HG03175 (cell line): ENCODE results near the gene MTUS2.
A peak's percentile ranks its signal among the peaks of the same experiment; 100 is the strongest.
"Not testable (repeated sequence)": the region's sequence is repeated elsewhere in the genome, so short reads cannot be mapped to it uniquely, and the experiment has no call there.

Experiments used
- ATAC-seq: cut with Tn5 transposase; IDR thresholded peaks from one replicate; pipeline ENCODE4 v1.9.1; 2021; ENCODE audit warnings: mild to moderate bottlenecking, moderate library complexity; ENCODE audit not compliant: unreplicated experiment

The MTUS2 gene

GRCh38 chr13:29294821-29295220, 474.7 kb downstream of the MTUS2 start:
- no peak for ATAC-seq

- ATAC-seq = no peak
Measured at GRCh38 chr13:29301027-29301426, 480.9 kb downstream of the MTUS2 start.

GRCh38 chr13:29304148-29304547, 484.0 kb downstream of the MTUS2 start:
- no peak for ATAC-seq

- no peak for ATAC-seq
Measured at GRCh38 chr13:29310806-29311205, 490.7 kb downstream of the MTUS2 start.

GRCh38 chr13:29315847-29316246, 495.7 kb downstream of the MTUS2 start:
- no peak for ATAC-seq

GRCh38 chr13:29317828-29318227, 497.7 kb downstream of the MTUS2 start:
- ATAC-seq = no peak

GRCh38 chr13:29318741-29319140, 498.6 kb downstream of the MTUS2 start:
- no peak for ATAC-seq

- no peak for ATAC-seq
Measured at GRCh38 chr13:29319451-29319850, 499.3 kb downstream of the MTUS2 start.

- no peak for ATAC-seq
Measured at GRCh38 chr13:29323954-29324353, 503.8 kb downstream of the MTUS2 start.

- ATAC-seq = no peak
Measured at GRCh38 chr13:29324601-29325000, 504.5 kb downstream of the MTUS2 start.

- no peak for ATAC-seq
Measured at GRCh38 chr13:29328501-29328900, 508.4 kb downstream of the MTUS2 start.

GRCh38 chr13:29336356-29336755, 516.2 kb downstream of the MTUS2 start:
- ATAC-seq = no peak

GRCh38 chr13:29339386-29340272, 519.5 kb downstream of the MTUS2 start:
- ATAC-seq = no peak

GRCh38 chr13:29345860-29346582, 525.9 kb downstream of the MTUS2 start:
- ATAC-seq = not testable (repeated sequence)

GRCh38 chr13:29355029-29355428, 534.9 kb downstream of the MTUS2 start:
- no peak for ATAC-seq

- ATAC-seq = no peak
Measured at GRCh38 chr13:29359181-29359580, 539.0 kb downstream of the MTUS2 start.

GRCh38 chr13:29361716-29362115, 541.6 kb downstream of the MTUS2 start:
- ATAC-seq = no peak

- ATAC-seq = peak; percentile 76
Measured at GRCh38 chr13:29362849-29363604, 542.9 kb downstream of the MTUS2 start.

GRCh38 chr13:29369060-29369743, 549.1 kb downstream of the MTUS2 start:
- ATAC-seq = no peak

GRCh38 chr13:29379281-29379680, 559.1 kb downstream of the MTUS2 start:
- no peak for ATAC-seq

GRCh38 chr13:29379865-29380264, 559.7 kb downstream of the MTUS2 start:
- ATAC-seq = no peak
